ENCODE results near the gene COX8A. TPM values are rescaled to one million over a fixed set of nuclear protein-coding genes. Genes with fewer than 3 reads are reported as not detected.

COX8A gene
- total and polyA plus RNA-seq, 9 of the 15 experiments (the other 6 are each of a cell fraction or from before 2014, with no cell fraction given) = 274 to 1,206 (median 526) TPM

GRCh38 chr11:63974259-63975143, at the start of gene COX8A (continued):
- TF ChIP-seq, protein P1, sequence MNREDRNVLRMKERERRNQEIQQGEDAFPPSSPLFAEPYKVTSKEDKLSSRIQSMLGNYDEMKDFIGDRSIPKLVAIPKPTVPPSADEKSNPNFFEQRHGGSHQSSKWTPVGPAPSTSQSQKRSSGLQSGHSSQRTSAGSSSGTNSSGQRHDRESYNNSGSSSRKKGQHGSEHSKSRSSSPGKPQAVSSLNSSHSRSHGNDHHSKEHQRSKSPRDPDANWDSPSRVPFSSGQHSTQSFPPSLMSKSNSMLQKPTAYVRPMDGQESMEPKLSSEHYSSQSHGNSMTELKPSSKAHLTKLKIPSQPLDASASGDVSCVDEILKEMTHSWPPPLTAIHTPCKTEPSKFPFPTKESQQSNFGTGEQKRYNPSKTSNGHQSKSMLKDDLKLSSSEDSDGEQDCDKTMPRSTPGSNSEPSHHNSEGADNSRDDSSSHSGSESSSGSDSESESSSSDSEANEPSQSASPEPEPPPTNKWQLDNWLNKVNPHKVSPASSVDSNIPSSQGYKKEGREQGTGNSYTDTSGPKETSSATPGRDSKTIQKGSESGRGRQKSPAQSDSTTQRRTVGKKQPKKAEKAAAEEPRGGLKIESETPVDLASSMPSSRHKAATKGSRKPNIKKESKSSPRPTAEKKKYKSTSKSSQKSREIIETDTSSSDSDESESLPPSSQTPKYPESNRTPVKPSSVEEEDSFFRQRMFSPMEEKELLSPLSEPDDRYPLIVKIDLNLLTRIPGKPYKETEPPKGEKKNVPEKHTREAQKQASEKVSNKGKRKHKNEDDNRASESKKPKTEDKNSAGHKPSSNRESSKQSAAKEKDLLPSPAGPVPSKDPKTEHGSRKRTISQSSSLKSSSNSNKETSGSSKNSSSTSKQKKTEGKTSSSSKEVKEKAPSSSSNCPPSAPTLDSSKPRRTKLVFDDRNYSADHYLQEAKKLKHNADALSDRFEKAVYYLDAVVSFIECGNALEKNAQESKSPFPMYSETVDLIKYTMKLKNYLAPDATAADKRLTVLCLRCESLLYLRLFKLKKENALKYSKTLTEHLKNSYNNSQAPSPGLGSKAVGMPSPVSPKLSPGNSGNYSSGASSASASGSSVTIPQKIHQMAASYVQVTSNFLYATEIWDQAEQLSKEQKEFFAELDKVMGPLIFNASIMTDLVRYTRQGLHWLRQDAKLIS (CRISPR knock-in tag; IDR thresholded peaks at IDR 0.05) = 0 out of 2 replicates have a peak, but pooled peaks have one; percentile 33
- no peak for TF ChIP-seq THRA (IDR thresholded peaks at IDR 0.05)
- peak; percentile 67 for TF ChIP-seq EP300 (IDR thresholded peaks at IDR 0.05; ENCODE audit: low read length)
- peak; percentile 73; the same call in 1 of the 2 replicates for TF ChIP-seq CBX1 (IDR thresholded peaks at IDR 0.05; ENCODE audit: low read depth)
- peak; percentile 98 for TF ChIP-seq GABPA (tag; conservative IDR thresholded peaks at IDR 0.05; ENCODE audit: low read depth)
- peak; percentile 74 for TF ChIP-seq HCFC1 (IDR thresholded peaks at IDR 0.05; ENCODE audit: low read depth, low read length)
- peak; percentile 89; the same call in 1 of the 2 replicates for TF ChIP-seq ERF (CRISPR knock-in tag; IDR thresholded peaks at IDR 0.05)
- TF ChIP-seq MYBL2 (IDR thresholded peaks at IDR 0.05; ENCODE audit: low read depth) = peak; percentile 94
- TF ChIP-seq MYBL2 (CRISPR knock-in tag; IDR thresholded peaks at IDR 0.05; ENCODE audit: borderline replicate concordance) = no peak
- no peak for TF ChIP-seq ILF3 (IDR thresholded peaks at IDR 0.05; ENCODE audit: borderline replicate concordance)
- peak; percentile 45 for TF ChIP-seq SP2 (IDR thresholded peaks at IDR 0.05; ENCODE audit: extremely low read depth, low read depth, low read length, poor library complexity, severe bottlenecking)
- no peak for TF ChIP-seq STAG1 (CRISPR knock-in tag; IDR thresholded peaks at IDR 0.05; ENCODE audit: borderline replicate concordance)
- TF ChIP-seq TAF7 (tag; IDR thresholded peaks at IDR 0.05) = peak; percentile 82
- TF ChIP-seq SMC3 (conservative IDR thresholded peaks at IDR 0.05; ENCODE audit: insufficient read depth, low read depth, low read length) = 0 out of 2 replicates have a peak, but pooled peaks have one; percentile 5
- no peak for TF ChIP-seq TOE1 (IDR thresholded peaks at IDR 0.05; ENCODE audit: borderline replicate concordance)
- no peak; the same call in 1 of the 2 replicates for TF ChIP-seq TOE1 (CRISPR knock-in tag; IDR thresholded peaks at IDR 0.05; ENCODE audit: borderline replicate concordance, low read depth)
- TF ChIP-seq E2F3 (CRISPR knock-in tag; IDR thresholded peaks at IDR 0.05) = 0 out of 2 replicates have a peak, but pooled peaks have one; percentile 69
- peak; percentile 86 for TF ChIP-seq THRB (CRISPR knock-in tag; conservative IDR thresholded peaks at IDR 0.05)

Measured in K562 (cell line).